HG03342 (cell line): ENCODE results near the gene LRRC63.
"Not testable (repeated sequence)": the region's sequence is repeated elsewhere in the genome, so short reads cannot be mapped to it uniquely, and the experiment has no call there.

Source experiments
- ATAC-seq: cut with Tn5 transposase; IDR thresholded peaks from one replicate; pipeline ENCODE4 v1.9.1; 2021; ENCODE audit warnings: mild to moderate bottlenecking, moderate library complexity; ENCODE audit not compliant: unreplicated experiment

The LRRC63 gene

GRCh38 chr13:46181377-46181839, 30.3 kb upstream of the LRRC63 start:
- ATAC-seq: no peak

GRCh38 chr13:46181840-46182490, 29.8 kb upstream of the LRRC63 start, which contains the start of gene LCP1:
TSS of gene LCP1 (minus strand) at chr13:46182177. CDS start at chr13:46159662, 22,515 bp downstream.
- ATAC-seq: peak; percentile 66

GRCh38 chr13:46182491-46182877, 29.2 kb upstream of the LRRC63 start:
- no peak for ATAC-seq

GRCh38 chr13:46183018-46183946, 28.4 kb upstream of the LRRC63 start:
- ATAC-seq: no peak

- peak; percentile 47 for ATAC-seq
Measured at GRCh38 chr13:46184277-46184699, 27.4 kb upstream of the LRRC63 start.

GRCh38 chr13:46185634-46186033, 26.1 kb upstream of the LRRC63 start:
- no peak for ATAC-seq

- ATAC-seq: no peak
Measured at GRCh38 chr13:46192412-46192811, 19.3 kb upstream of the LRRC63 start.

- ATAC-seq: no peak
Measured at GRCh38 chr13:46195016-46195415, 16.7 kb upstream of the LRRC63 start.

GRCh38 chr13:46197299-46198048, 14.3 kb upstream of the LRRC63 start:
- no peak for ATAC-seq

- no peak for ATAC-seq
Measured at GRCh38 chr13:46198696-46199193, 13.0 kb upstream of the LRRC63 start.

GRCh38 chr13:46202188-46202795, 9.4 kb upstream of the LRRC63 start:
- no peak for ATAC-seq

GRCh38 chr13:46202966-46203365, 8.8 kb upstream of the LRRC63 start:
- ATAC-seq: no peak

GRCh38 chr13:46206143-46206542, 5.6 kb upstream of the LRRC63 start:
- ATAC-seq: no peak

- ATAC-seq: no peak
Measured at GRCh38 chr13:46207828-46208227, 3.9 kb upstream of the LRRC63 start.

GRCh38 chr13:46210362-46211083, 1.2 kb upstream of the LRRC63 start:
- ATAC-seq: no peak

- ATAC-seq: peak; percentile 28
Measured at GRCh38 chr13:46211116-46211482, 629 bp upstream of the LRRC63 start.

GRCh38 chr13:46213242-46213641, 1.5 kb downstream of the LRRC63 start:
- no peak for ATAC-seq

GRCh38 chr13:46214741-46215140, 3.0 kb downstream of the LRRC63 start:
- not testable (repeated sequence) for ATAC-seq

GRCh38 chr13:46220234-46220633, 8.5 kb downstream of the LRRC63 start:
- ATAC-seq: not testable (repeated sequence)

- no peak for ATAC-seq
Measured at GRCh38 chr13:46229251-46229650, 17.5 kb downstream of the LRRC63 start.
